VCaP (cell line): ENCODE results near the gene RIC3.

Experiments
- H3K27ac ChIP-seq: fragments of 450-650 bp; 2 replicates; pipeline ENCODE4 v1.5.1; 2017
- CTCF ChIP-seq: fragments of 450-650 bp; conservative IDR thresholded peaks from 2 replicates; pipeline ENCODE4 v1.5.1; 2017; ENCODE audit warnings: mild to moderate bottlenecking, moderate library complexity

RIC3 gene

GRCh38 chr11:8071616-8072581 is 96.9 kb downstream of the RIC3 start:
- no peak overlapping the region; the same call in 1 of the 2 replicates for H3K27ac ChIP-seq
- no peak for TF ChIP-seq CTCF

GRCh38 chr11:8070417-8071115 is 98.3 kb downstream of the RIC3 start:
- TF ChIP-seq CTCF, result no peak; the same call in 1 of the 2 replicates
- no peak overlapping the region; the same call in 1 of the 2 replicates for H3K27ac ChIP-seq

GRCh38 chr11:8069771-8070170 is 99.1 kb downstream of the RIC3 start:
- peak overlapping the region; percentile 69 for H3K27ac ChIP-seq
- no peak for TF ChIP-seq CTCF

GRCh38 chr11:8068605-8069221 is 100.1 kb downstream of the RIC3 start:
- no peak for TF ChIP-seq CTCF
- peak overlapping the region; percentile 69 for H3K27ac ChIP-seq

GRCh38 chr11:8067929-8068575 is 100.8 kb downstream of the RIC3 start:
- H3K27ac ChIP-seq, result peak overlapping the region; percentile 69

GRCh38 chr11:8067567-8067928 is 101.3 kb downstream of the RIC3 start:
- peak overlapping the region; percentile 69; the same call in 1 of the 2 replicates for H3K27ac ChIP-seq
- TF ChIP-seq CTCF, result no peak

More at GRCh38 chr11:8067929-8068575, 100.8 kb downstream of the RIC3 start:
- no peak for TF ChIP-seq CTCF
